Erythroblast (primary cell): ENCODE results near the gene BRAP.
A peak's percentile ranks its signal among the peaks of the same experiment; 100 is the strongest.
"Not testable (repeated sequence)": the region's sequence is repeated elsewhere in the genome, so short reads cannot be mapped to it uniquely, and the experiment has no call there.

ENCODE experiments used
- DNase-seq, 2 experiments: peaks; one replicate each; lab custom pipeline; 2025; lab: John Stamatoyannopoulos, UW
- GATA1 ChIP-seq: IDR thresholded peaks from 2 replicates; pipeline ENCODE4 v1.6.1; 2011; ENCODE audit warnings: low read depth, mild to moderate bottlenecking, control low read depth, low read length, moderate library complexity
- POLR2A ChIP-seq: IDR thresholded peaks from 2 replicates; pipeline ENCODE4 v1.6.1; 2011; ENCODE audit warnings: mild to moderate bottlenecking, low read length

Gene BRAP

GRCh38 chr12:111650912-111651311 is 34.8 kb downstream of the BRAP start:
- no peak for TF ChIP-seq GATA1
- no peak for TF ChIP-seq POLR2A
- DNase-seq = no peak

GRCh38 chr12:111645433-111645832 is 40.3 kb downstream of the BRAP start:
- TF ChIP-seq POLR2A (no peak), GATA1 (no peak)
- DNase-seq = no peak

GRCh38 chr12:111643427-111643826 is 42.3 kb downstream of the BRAP start:
- DNase-seq = peak; percentile 50 to 63
- TF ChIP-seq POLR2A (no peak), GATA1 (no peak)

- TF ChIP-seq GATA1 = no peak
- no peak for TF ChIP-seq POLR2A
- peak; percentile 19 to 35 for DNase-seq
Observed at GRCh38 chr12:111642681-111643426, 42.9 kb downstream of the BRAP start.

DNA sequence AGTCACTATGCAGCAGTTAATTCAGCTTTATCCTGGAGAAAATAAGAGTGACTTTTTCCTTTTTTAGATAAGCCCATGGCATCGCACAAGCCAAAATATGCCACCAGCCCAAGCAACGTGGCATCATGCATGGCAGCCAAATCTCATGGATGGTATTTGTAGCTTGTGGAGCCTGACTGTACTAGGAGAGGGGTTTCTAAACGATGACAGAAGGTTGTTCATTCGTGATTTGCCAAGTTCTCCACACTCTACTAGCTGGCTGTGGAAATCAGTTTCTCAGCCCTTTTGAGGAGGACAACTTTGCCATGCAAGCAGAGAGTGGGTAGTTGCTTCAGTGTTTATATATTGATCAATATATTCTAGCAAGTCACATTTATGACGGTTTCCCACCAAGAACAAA is 45.2 kb downstream of the BRAP start:
- TF ChIP-seq POLR2A (no peak), GATA1 (no peak)
- DNase-seq = no peak

DNA sequence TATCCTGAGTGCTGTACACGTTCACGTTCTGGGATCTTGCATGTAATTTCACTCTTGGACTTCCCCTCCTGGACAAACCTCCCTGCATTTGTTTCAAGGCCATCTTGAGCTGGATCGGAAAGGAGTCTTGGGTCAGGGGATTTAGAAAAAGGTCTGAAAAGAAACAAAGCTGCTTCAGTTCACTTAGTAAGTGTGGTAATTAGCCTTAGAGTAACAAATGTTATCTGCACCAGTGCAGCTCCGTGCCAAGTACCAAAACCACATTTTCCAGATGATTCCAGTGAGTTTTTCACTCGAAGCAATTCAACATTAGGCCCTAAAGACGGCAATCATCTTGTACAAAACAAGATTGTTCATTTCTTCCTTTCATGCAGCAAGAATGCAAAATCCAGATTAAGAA is 47.2 kb downstream of the BRAP start:
- TF ChIP-seq GATA1 (no peak), POLR2A (no peak)
- DNase-seq = no peak

GRCh38 chr12:111636209-111636945 is 49.4 kb downstream of the BRAP start:
- DNase-seq = peak; percentile 79 to 93
- no peak for TF ChIP-seq GATA1
- no peak for TF ChIP-seq POLR2A

GRCh38 chr12:111635524-111635923 is 50.2 kb downstream of the BRAP start:
- no peak for TF ChIP-seq GATA1
- TF ChIP-seq POLR2A = no peak
- DNase-seq = peak; percentile 63 to 77

DNA sequence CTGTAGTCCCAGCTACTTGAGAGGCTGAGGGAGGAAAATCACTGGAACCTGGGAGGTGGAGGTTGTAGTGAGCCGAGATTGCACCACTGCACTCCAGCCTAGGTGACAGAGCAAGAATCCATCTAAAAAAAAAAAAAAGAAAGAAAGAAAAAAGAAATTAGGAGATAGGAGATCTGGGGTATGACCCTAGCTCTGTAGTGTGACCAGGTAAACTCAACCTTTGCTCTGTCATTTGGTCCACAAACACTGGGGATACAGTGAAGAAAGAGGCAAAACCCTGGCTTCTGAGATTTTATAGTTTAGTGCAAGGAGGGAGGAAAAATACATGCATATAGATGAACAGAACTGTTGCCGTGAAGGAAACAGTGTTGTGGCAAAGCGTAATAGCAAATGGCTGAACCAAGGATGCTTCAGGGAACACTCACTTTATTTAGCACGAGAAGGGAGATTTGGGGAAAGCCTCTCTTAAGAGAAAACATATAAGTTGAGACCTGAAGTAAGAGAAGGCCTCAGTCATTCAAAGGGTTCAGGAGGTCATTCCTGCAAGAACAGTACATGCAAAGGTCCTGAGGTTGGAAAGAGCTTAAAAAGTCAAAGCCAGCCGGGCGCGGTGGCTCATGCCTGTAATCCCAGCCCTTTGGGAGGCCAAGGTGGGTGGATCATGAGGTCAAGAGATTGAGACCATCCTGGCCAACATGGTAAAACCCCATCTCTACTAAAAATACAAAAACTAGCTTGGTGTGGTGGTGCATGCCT is 57.1 kb downstream of the BRAP start:
- DNase-seq = no peak
- TF ChIP-seq POLR2A = no peak
- no peak for TF ChIP-seq GATA1

DNA sequence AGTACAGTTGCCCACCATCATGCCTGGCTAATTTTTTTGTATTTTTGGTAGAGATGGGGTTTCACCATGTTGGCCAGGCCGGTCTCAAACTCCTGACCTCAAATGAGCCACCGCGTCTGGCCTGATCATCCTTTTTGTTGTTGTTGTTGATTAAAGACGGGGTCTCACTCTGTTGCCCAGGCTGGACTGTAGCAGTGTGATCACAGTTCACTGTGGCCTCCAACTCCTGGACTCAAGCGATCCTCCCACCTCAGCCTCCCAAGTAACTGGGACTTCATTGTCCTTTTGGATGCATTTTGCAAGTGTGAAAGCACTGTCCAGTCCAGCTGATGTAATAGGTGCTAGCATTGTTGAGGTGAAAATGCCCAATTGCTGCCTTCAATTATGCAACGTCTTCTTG is 59.5 kb downstream of the BRAP start:
- no peak for DNase-seq
- TF ChIP-seq POLR2A (no peak), GATA1 (no peak)

GRCh38 chr12:111624540-111624939 is 61.2 kb downstream of the BRAP start:
- DNase-seq = no peak
- TF ChIP-seq POLR2A = no peak
- no peak for TF ChIP-seq GATA1

DNA sequence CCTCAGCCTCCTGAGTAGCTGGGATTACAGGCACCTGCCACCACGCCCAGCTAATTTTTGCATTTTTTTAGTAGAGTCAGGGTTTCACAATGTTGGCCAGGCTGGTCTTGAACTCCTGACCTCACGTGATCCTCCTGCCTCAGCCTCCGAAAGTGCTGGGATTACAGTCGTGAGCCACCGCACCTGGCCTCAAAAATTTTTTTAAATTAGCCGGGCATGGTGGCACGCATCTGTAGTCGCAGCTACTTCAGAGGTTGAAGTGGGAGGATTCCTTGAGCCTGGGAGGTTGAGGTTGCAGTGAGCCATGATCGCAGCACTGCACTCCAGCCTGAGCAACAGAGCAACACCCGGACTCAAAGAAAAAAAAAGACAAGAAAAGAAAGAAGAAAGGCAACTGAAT is 67.9 kb downstream of the BRAP start:
- DNase-seq = not testable (repeated sequence)

GRCh38 chr12:111616177-111616623 is 69.6 kb downstream of the BRAP start:
- no peak for TF ChIP-seq POLR2A
- TF ChIP-seq GATA1 = no peak

DNA sequence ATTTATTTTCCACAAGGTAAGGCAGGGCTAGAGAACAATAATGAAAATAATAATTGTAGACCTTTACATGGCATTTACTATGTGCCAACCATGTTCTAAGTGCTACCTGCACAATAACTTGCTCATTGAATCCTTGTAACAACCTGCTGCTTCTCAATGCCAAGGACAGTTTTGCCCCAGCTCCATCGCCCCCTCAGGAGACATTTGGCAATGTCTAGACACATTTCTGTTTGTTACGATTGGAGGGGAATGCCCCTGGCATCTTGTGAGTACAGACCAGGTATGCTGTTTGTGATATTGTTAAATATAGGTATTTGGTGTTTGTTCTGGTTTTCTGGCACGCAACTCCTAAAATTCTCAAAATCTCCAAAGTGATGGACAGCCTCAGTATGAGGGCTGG is 78.5 kb downstream of the BRAP start:
- DNase-seq = no peak
- TF ChIP-seq POLR2A (no peak), GATA1 (no peak)

More at GRCh38 chr12:111616177-111616623, 69.6 kb downstream of the BRAP start:
- DNase-seq = no peak
